ENCODE results near the gene ZNF385C.

ZNF385C gene

GRCh38 chr17:42038221-42038973, 59.9 kb downstream of the ZNF385C start:
- H3K4me3 ChIP-seq (replicated peaks; ENCODE audit: insufficient read depth, low read length): no peak overlapping the region
- no peak for DNase-seq (ENCODE audit: low read depth in 1 of 2, low spot score in 1 of 2)
- no peak for TF ChIP-seq GABPA (IDR thresholded peaks at IDR 0.05; ENCODE audit: low read depth)
- TF ChIP-seq SPI1 (IDR thresholded peaks at IDR 0.05; ENCODE audit: borderline replicate concordance, low read depth): no peak
- TF ChIP-seq CTCF (IDR thresholded peaks at IDR 0.05; ENCODE audit: insufficient read depth, low read length): no peak
- no peak for TF ChIP-seq POLR2AphosphoS5 (IDR thresholded peaks at IDR 0.05; ENCODE audit: low read depth)
- no peak for TF ChIP-seq REST (IDR thresholded peaks at IDR 0.05; ENCODE audit: insufficient replicate concordance, low read depth)
- H3K27me3 ChIP-seq (ENCODE audit: insufficient read depth, poor library complexity, severe bottlenecking): no peaks in the 10 kb centered on the region
- H3K27ac ChIP-seq (replicated peaks): no peak overlapping the region

GRCh38 chr17:42034059-42034458, 64.2 kb downstream of the ZNF385C start:
- DNase-seq (ENCODE audit: low read depth in 1 of 2, low spot score in 1 of 2): no peak
- no peak for TF ChIP-seq SPI1 (IDR thresholded peaks at IDR 0.05; ENCODE audit: borderline replicate concordance, low read depth)
- TF ChIP-seq CTCF (IDR thresholded peaks at IDR 0.05; ENCODE audit: insufficient read depth, low read length): no peak
- TF ChIP-seq POLR2AphosphoS5 (IDR thresholded peaks at IDR 0.05; ENCODE audit: low read depth): no peak
- no peak for TF ChIP-seq GABPA (IDR thresholded peaks at IDR 0.05; ENCODE audit: low read depth)
- TF ChIP-seq REST (IDR thresholded peaks at IDR 0.05; ENCODE audit: insufficient replicate concordance, low read depth): no peak
- Histone ChIP-seq H3K27me3 (ENCODE audit: insufficient read depth, poor library complexity, severe bottlenecking) (no peaks in the 10 kb centered on the region), H3K4me3 (replicated peaks; ENCODE audit: insufficient read depth, low read length) (no peak overlapping the region), H3K27ac (replicated peaks) (no peak overlapping the region)

- no peak for DNase-seq (ENCODE audit: low read depth in 1 of 2, low spot score in 1 of 2)
- TF ChIP-seq SPI1 (IDR thresholded peaks at IDR 0.05; ENCODE audit: borderline replicate concordance, low read depth) (no peak), REST (IDR thresholded peaks at IDR 0.05; ENCODE audit: insufficient replicate concordance, low read depth) (no peak), POLR2AphosphoS5 (IDR thresholded peaks at IDR 0.05; ENCODE audit: low read depth) (no peak), CTCF (IDR thresholded peaks at IDR 0.05; ENCODE audit: insufficient read depth, low read length) (no peak), GABPA (IDR thresholded peaks at IDR 0.05; ENCODE audit: low read depth) (no peak)
- Histone ChIP-seq H3K4me3 (replicated peaks; ENCODE audit: insufficient read depth, low read length) (no peak overlapping the region), H3K27ac (replicated peaks) (no peak overlapping the region), H3K27me3 (ENCODE audit: insufficient read depth, poor library complexity, severe bottlenecking) (no peaks in the 10 kb centered on the region)
Measured at GRCh38 chr17:42031584-42031983, 66.7 kb downstream of the ZNF385C start.
